ENCODE measurements around the gene FGFRL1.

DNA sequence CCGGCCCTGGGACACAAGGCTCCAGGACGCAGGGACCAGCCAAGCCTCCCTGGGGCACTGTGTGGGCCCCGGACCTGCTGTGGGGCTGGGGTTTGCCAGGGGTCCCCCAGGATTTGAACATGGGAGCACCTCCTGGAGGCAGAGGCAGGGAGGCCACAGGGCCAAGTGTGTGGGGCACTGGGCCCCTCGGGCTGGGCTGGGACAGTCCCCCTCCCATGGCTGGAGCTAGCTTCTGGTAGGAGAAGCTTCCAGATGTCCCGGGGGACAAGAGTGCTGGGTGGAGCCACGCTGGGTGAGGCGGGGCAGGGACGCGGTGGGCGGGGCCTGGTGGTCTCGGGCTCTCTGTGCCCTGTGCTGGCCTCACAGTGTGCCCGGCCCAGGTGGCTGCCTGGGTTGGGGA lies 18.6 kb downstream of the FGFRL1 start:
- TF ChIP-seq BRCA1 (CRISPR knock-in tag; IDR thresholded peaks at IDR 0.05), result no peak
- TF ChIP-seq SOX6 (IDR thresholded peaks at IDR 0.05), result no peak
- no peak for TF ChIP-seq SOX6 (CRISPR knock-in tag; IDR thresholded peaks at IDR 0.05)
- TF ChIP-seq ZNF589 (CRISPR knock-in tag; conservative IDR thresholded peaks at IDR 0.05), result no peak
- no peak for TF ChIP-seq ZNF615 (CRISPR knock-in tag; IDR thresholded peaks at IDR 0.05; ENCODE audit: borderline replicate concordance)
- no peak for TF ChIP-seq REST (IDR thresholded peaks at IDR 0.05; ENCODE audit: borderline replicate concordance in 1 of 2, low read depth in 1 of 2, low read length in 2 of 2)
- TF ChIP-seq CTCF (CRISPR knock-in tag; IDR thresholded peaks at IDR 0.05), result no peak

All from HepG2 (cell line).